ENCODE measurements around the gene PNKD.
A peak's percentile ranks its signal among the peaks of the same experiment; 100 is the strongest.

PNKD gene

DNA sequence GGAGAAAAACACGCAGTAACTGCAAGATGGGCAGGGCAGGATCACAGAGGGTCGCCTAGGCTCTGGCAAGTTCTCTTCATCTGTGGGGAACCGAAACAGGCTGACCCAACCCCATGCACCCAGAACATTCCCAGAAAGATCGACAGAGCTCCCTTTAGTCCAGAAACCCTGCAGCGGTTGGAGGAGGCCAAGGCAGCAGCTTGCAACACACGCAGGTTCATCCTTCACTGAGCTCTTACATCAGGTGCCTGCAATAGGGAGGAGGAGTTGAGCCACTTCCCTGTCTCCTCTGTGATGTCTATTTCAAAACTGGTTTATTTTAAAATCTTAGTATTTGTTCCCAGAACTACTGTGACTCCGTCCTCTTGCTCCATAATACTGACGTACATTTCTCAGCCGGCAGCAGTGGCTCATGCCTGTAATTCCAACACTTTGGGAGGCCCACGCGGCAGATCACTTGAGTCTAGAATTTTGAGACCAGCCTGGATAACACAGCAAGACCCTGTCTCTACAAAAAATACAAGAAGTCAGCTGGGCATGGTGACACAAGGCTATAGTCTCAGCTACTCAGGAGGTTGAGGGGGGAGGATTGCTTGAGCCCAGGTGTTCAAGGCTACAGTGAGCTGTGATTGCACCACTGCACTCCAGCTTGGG is 100.2 kb downstream of the PNKD start:
- DNase-seq (ENCODE audit: low read depth) = peak; percentile 27

DNA sequence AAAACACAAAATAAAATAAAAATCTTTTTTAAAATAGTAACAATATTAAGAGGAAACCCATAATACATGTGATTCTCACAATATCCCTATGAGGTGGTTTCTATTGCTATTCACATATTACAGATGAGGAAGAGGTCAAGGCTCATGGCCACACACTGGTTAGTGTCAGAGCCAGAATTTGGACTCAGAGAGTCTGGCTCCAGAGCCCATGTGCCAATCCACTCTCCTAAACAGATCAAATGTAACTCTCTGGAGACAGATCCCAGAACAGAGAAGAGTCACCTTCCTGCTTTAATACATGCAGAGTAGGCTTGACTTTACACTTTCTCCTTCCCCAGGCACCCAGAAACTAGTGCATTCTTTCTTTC is 101.6 kb downstream of the PNKD start:
- DNase-seq (ENCODE audit: low read depth) = no peak

DNA sequence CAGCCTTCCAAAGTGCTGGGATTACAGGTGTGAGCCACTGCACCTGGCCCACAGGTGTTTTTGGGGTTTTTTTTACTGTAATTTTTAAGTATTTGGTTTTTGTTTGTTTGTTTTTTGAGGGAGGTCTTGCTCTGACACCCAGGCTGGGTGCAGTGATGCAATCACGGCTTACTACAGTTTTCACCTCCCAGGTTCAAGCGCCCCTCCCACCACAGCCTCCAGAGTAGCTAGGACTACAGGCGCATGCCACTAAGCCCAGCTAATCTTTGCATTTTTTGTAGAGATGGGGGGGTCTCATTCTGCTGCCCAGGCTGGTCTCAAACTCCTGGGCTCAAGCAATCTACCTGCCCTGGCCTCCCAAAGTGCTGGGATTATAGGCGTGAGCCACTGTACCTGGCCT is 104.5 kb downstream of the PNKD start:
- no peak for DNase-seq (ENCODE audit: low read depth)

DNA sequence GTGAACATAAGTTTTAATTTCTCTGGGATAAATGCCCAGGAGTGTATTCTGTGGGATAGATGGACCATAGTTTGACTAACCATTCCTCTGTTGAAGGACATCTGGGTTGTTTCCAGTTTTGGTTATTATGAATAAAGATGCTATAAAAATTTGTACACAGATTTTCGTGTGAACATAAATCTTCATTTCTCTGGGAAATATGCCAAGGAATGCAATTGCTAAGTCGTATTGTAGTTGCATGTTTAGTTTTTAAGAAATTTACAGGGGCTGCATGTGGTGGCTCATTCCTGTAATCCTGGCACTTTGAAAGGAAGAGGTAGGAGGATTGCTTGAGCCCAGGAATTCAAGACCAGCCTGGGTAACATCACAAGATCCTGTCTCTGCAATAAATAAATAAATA is 104.9 kb downstream of the PNKD start:
- DNase-seq (ENCODE audit: low read depth) = peak; percentile 88

DNA sequence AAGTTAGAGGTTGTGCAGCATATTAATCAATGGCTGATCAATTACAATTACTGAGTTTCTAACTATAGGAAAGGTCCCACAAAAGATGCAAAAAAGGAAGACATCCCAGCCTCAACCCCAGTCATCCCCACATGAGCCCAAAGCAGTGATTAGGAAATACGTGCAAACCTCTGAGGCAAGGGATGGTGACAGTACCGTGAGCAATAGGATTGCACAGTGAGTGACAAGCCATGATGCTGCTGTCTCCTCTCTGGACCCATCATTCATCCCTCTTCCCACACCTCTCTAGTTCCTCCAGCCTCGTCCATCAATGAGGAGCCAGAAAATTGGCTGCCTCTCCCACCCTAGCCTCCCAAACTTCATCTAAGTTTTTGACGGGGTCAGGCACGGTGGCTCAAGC is 107.7 kb downstream of the PNKD start:
- DNase-seq (ENCODE audit: low read depth) = no peak

DNA sequence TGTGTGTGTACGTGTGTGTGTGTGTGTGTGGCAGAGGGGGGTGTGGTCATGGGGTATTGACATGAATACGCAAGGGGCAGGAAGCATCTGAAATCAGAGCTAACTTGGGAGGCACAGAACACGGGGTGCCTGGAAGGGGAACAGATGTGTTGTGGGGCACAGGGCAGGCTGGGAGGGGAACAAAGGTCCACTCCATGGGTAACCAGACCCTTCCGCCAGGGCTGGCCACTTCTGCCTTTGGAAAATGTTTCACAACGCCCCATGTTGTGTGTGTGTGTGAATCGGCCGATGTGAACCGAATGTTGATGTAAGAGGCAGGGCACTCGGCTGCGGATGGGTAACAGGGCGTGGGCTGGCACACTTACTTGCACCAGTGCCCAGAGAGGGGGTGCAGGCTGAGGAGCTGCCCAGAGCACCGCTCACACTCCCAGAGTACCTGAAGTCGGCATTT is 111.6 kb downstream of the PNKD start, which contains the start of gene SLC11A1:
SLC11A1 (plus strand) TSS at position 358 of the 451 bp plus-strand sequence. CDS start 96 bp downstream, outside the sequence.
- no peak for DNase-seq (ENCODE audit: low read depth)

DNA sequence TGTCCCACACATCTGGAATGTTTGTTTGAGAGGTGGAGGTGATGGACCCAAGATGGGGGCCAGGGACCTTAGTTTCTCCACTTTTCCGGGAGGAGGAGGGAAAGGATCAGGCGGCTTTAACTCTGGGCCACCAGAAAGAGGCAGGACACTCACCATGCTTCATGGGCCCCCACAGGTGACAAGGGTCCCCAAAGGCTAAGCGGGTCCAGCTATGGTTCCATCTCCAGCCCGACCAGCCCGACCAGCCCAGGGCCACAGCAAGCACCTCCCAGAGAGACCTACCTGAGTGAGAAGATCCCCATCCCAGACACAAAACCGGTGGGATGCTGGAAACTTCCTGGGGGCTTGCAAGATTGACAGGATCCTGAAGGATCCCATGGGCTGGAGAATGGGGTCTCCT is 112.5 kb downstream of the PNKD start:
- no peak for DNase-seq (ENCODE audit: low read depth)

DNA sequence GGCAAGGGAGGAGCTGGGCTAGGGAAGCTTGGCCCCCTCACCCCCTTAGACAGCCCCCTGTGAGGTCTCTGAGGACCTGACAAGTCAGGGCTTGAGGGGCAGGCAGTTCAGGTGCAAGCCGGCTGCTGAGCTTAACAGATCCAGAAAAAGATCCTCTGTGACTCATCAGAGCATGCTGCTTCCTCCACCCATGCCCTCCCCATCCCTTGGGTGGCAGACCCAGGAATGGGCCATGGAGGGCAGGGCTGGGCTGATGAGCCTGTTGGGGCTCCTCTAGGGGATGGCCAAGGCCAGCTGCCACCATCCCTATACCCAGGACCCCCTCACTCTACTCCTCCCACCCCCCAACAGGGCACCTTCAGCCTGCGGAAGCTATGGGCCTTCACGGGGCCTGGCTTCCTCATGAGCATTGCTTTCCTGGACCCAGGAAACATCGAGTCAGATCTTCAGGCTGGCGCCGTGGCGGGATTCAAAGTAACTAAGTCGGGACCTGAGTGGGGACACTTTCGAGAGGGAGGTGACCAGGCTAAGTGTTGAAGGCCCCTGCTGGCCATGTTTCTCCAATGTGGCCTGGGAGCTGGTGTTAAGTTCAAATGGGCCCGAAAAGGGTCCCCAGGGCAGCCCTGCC is 113.7 kb downstream of the PNKD start:
- no peak for DNase-seq (ENCODE audit: low read depth)

DNA sequence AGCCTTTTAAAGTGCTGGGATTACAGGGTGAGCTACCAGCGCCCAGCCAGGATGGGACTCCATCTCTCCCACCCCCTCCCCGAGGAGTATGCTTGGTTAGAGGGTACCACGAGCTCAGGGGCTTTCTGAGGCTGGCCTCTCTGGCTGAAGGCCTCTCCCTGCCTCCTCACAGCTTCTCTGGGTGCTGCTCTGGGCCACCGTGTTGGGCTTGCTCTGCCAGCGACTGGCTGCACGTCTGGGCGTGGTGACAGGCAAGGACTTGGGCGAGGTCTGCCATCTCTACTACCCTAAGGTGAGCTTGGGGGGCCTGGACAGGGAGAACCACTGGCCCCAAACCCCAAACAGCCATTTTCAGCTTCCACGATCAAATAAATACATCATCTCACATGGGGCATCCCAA is 114.7 kb downstream of the PNKD start:
- no peak for DNase-seq (ENCODE audit: low read depth)

DNA sequence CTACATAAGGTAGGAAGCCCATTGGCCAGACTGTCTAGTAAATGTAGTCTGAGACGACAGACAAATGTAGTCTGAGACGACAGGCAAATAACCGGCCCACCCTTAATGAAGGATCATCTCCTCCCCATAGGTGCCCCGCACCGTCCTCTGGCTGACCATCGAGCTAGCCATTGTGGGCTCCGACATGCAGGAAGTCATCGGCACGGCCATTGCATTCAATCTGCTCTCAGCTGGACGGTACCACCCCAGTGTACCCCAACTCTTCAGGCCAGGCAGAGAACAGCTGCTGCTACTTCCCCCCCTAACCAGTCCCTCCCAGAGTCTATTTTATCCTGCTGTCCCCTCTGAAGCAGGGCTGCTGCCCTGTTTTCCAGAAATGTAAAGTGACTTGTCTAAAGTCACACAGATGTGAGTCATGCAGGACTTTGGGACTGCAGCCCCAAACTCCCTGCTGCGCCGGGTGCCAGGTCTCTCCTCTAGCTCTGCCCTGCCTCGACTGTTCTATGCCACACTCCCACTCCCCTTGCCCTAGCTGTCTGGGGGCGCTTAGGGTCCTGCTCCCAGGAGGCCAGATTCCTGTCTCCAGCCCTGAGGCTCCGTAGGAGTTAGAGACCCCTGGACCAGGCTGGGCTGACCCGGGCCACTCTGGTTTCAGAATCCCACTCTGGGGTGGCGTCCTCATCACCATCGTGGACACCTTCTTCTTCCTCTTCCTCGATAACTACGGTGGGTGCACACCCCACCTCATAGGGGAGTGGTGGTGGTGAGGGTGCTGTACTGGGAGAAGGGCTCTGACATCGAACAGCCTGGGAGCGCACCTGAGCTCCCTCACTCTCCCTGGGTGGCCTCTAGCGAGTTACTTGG is 116.4 kb downstream of the PNKD start:
- DNase-seq (ENCODE audit: low read depth) = no peak

DNA sequence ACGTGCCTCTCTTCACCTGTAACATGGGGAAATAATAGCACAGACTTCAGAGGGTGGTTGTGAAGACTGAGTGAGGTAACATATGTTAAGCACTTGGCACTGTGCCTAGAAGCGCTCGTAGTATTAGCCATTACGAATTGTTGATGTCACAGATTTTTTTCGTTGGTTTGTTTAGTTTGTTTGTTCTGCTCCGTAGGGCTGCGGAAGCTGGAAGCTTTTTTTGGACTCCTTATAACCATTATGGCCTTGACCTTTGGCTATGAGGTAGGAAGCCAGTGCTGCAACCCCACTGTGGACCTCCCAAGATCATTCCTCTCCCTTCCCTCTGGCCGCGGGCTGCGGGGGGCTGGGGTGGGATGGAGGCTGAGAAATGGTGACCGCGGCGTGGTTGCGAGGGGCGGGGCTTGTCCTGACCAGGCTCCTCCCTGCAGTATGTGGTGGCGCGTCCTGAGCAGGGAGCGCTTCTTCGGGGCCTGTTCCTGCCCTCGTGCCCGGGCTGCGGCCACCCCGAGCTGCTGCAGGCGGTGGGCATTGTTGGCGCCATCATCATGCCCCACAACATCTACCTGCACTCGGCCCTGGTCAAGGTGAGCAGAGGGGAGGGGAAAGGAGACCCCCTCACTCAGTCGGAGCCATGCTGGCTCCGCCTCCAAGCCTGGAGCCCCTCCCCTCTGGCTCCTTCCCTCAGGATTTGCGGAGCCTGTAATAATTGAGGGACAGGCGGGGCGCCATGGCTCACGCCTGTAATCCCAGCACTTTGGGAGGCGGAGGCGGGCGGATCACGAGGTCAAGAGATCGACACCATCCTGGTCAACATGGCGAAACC is 117.3 kb downstream of the PNKD start:
- no peak for DNase-seq (ENCODE audit: low read depth)

DNA sequence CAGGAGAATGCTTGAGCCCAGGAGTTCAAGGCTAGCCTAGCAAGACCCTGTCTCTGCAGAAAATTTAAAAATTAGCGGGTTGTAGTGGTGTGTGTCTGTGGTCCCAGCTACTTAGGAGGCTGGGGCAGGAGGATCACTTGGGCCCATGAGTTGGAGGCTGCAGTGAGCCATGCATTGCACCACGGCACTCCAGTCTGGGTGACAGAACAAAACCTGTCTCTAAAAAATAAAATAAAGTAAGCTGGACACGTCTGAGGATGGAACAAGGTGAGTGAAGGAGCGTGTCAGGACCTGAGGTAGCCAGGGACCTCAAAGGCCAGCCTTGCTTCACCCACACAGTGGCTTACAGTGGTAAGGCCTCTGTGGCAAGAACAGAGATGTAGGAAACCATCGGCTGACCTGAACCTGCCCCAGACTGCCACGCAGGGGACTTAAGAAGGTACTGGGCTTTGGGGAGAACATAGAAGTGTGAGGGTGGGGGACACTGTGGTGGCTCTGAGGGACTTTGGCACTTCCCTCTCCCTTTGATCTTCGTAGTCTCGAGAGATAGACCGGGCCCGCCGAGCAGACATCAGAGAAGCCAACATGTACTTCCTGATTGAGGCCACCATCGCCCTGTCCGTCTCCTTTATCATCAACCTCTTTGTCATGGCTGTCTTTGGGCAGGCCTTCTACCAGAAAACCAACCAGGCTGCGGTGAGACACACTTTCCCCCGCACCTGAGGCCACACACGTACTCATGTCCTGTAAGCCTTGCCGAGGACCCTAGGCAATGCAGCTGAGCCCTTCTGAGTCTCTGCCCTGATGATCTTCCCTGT is 119.2 kb downstream of the PNKD start:
- DNase-seq (ENCODE audit: low read depth) = no peak

DNA sequence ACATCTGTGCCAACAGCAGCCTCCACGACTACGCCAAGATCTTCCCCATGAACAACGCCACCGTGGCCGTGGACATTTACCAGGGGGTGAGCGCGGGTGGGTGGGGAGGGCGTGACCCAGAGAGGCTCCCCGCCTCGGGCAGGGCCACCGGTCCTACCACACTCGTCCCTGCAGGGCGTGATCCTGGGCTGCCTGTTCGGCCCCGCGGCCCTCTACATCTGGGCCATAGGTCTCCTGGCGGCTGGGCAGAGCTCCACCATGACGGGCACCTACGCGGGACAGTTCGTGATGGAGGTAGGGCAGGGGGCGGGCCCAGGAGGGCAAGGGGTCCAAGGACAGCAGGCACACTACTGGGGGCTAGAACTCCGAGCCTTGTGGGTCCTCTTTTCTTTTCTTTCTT is 120.9 kb downstream of the PNKD start:
- DNase-seq (ENCODE audit: low read depth) = no peak

DNA sequence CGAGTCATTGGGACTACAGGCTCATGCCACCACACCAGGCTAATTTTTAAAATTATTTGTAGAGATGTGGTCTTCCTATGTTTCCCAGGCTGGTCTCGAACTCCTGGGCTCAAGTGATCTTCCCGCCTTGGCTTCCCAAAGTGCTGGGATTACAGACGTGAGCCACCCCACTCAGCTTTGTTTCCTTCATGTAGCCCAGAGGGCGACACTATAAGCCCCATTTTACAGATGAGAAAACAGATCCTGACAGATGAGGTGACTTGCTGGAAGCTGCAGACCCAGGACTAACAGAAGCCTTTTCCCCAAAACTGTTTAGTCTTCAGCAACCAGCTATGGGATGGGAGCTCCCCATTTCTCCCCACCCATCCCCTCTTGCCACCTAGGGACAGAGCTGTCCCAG is 122.1 kb downstream of the PNKD start:
- no peak for DNase-seq (ENCODE audit: low read depth)

DNA sequence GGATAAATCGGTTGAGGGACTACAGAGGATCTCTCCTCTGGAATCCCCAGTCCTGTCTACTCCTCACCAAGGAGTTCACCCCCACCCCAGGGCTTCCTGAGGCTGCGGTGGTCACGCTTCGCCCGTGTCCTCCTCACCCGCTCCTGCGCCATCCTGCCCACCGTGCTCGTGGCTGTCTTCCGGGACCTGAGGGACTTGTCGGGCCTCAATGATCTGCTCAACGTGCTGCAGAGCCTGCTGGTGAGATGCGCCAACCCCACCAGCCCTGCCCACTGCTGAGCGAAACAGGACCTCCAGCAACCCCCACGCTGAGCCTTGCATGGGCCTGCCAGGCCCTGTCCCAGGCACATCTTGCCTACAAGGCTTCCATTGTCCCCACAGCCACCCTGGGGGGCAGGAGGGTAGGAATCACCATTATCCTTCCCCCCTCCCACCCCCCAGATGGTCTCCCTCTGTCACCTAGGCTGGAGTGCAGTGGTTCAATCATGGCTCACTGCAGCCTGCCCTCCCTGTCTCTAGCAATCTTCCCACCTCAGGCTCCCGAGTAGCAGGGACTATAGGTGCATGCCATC is 122.7 kb downstream of the PNKD start:
- no peak for DNase-seq (ENCODE audit: low read depth)

DNA sequence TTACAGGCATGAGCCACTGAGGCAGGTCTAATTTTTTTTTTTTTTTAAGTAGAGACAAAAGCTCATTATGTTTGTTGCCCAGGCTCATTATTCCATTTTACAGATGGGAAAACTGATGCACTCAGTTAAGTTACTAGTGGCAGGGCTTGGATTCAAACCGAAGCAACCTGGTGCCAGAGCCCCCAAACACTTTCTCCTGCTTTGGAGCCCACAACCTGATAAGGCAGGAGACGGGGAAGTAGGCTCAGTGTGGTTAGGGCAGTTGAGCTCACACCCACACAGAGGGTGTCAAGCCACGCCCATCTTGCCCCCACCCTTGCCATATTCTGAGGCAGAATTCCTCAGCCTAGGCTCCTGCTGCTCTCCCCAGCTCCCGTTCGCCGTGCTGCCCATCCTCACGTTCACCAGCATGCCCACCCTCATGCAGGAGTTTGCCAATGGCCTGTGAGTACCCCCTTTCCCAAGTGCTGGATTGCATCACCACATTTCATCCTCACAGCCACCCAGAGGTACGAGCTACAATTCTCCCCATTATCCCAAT is 123.5 kb downstream of the PNKD start:
- DNase-seq (ENCODE audit: low read depth) = no peak

DNA sequence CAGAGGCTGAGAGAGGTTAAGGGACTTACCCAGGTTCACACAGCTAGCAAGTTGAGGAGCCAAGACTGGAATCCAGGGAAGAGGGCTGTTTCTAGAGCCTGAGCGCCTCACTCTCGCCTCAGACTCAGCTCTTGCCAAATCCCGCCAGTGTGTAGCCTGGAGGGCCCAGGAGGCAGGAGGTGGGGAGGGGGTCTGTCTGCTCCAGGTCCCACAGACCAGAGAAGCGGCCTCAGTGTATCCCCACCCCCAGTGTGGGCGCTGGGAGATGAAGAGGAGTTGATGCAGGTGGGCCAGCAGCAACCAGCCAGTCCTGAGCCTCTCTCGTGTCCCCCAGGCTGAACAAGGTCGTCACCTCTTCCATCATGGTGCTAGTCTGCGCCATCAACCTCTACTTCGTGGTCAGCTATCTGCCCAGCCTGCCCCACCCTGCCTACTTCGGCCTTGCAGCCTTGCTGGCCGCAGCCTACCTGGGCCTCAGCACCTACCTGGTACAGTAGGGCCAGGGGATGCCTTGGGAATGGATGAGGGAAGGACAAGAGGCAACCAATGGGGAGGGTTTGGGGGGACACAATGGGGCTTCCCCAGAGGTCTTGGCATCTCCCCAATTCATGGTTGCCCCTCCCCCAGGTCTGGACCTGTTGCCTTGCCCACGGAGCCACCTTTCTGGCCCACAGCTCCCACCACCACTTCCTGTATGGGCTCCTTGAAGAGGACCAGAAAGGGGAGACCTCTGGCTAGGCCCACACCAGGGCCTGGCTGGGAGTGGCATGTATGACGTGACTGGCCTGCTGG is 124.2 kb downstream of the PNKD start:
- DNase-seq (ENCODE audit: low read depth) = no peak

DNA sequence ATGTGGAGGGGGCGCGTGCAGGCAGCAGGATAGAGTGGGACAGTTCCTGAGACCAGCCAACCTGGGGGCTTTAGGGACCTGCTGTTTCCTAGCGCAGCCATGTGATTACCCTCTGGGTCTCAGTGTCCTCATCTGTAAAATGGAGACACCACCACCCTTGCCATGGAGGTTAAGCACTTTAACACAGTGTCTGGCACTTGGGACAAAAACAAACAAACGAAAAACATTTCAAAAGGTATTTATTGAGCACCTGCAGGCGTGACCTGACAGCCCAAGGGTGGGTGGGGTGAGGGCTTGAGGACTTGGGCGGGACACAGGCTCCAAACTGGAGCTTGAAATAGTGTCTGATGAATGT is 124.7 kb downstream of the PNKD start:
- DNase-seq (ENCODE audit: low read depth) = no peak

DNA sequence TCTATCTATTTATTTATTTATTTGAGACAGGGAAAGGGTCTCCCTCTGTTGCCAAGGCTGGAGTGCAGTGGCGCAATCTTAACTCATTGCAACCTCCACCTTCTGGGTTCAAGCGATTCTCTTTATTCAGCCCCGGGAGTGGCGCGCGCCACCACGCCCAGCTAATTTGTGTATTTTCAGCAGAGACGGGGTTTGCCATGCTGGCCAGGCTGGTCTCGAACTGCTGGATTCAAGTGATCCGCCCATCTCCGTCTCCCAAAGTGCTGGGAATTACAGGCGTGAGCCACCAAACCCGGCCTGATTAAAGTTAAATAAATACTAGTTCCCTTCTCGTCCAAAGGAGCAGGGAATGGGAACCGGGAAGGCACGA is 125.1 kb downstream of the PNKD start:
- no peak for DNase-seq (ENCODE audit: low read depth)

Measured in GM04504 (cell line).